Activated T-helper 2 cell treated with anti-CD3 and anti-CD28 coated beads, Interferon-gamma antibody, Interleukin-2, Interleukin-4, amounts not matched to agents 10 μg/mL and 5 μg/mL and 100 μg/mL, durations not matched to agents 14 hours and 24 hours and 36 hours (primary cell): ENCODE measurements around the gene ATXN7L1. TPM values are rescaled to one million over a fixed set of nuclear protein-coding genes. Genes with fewer than 3 reads are reported as not detected.

ENCODE experiments used
- DNase-seq: peaks from one replicate; pipeline ENCODE4 v3.0.0; 2021; ENCODE audit warnings: low spot score
- H3K27ac Mint-ChIP-seq: one replicate; pipeline ENCODE4 v1.8.0; 2021; ENCODE audit warnings: mixed read lengths
- H3K27me3 Mint-ChIP-seq: one replicate; pipeline ENCODE4 v1.8.0; 2021; ENCODE audit warnings: low read depth, mixed read lengths
- H3K36me3 Mint-ChIP-seq: one replicate; pipeline ENCODE4 v1.8.0; 2021; ENCODE audit warnings: low read depth, mixed read lengths
- H3K4me1 Mint-ChIP-seq: one replicate; pipeline ENCODE4 v1.8.0; 2021; ENCODE audit warnings: low read depth, mixed read lengths
- H3K4me3 Mint-ChIP-seq: one replicate; pipeline ENCODE4 v1.8.0; 2021; ENCODE audit warnings: low read depth, mild to moderate bottlenecking, moderate library complexity, mixed read lengths
- H3K9me3 Mint-ChIP-seq: one replicate; pipeline ENCODE4 v1.8.0; 2021; ENCODE audit warnings: mixed read lengths
- intact Hi-C: fragments of 100-400 bp; cut with micrococcal nuclease; formaldehyde crosslinking; loops from one replicate; pipeline ENCODE4 v1.15.1; 2023
- total RNA-seq: library from RNA; stranded (reverse); gene quantifications from 2 replicates; pipeline ENCODE4 v1.2.3, GENCODE V29; 2022

Gene ATXN7L1
- total RNA-seq, 1 donor from 2014 or later = 12.4 TPM

- no peak overlapping the region for H3K27ac Mint-ChIP-seq
Observed at GRCh38 chr7:105587909-105588635, 288.3 kb downstream of the ATXN7L1 start.

DNA sequence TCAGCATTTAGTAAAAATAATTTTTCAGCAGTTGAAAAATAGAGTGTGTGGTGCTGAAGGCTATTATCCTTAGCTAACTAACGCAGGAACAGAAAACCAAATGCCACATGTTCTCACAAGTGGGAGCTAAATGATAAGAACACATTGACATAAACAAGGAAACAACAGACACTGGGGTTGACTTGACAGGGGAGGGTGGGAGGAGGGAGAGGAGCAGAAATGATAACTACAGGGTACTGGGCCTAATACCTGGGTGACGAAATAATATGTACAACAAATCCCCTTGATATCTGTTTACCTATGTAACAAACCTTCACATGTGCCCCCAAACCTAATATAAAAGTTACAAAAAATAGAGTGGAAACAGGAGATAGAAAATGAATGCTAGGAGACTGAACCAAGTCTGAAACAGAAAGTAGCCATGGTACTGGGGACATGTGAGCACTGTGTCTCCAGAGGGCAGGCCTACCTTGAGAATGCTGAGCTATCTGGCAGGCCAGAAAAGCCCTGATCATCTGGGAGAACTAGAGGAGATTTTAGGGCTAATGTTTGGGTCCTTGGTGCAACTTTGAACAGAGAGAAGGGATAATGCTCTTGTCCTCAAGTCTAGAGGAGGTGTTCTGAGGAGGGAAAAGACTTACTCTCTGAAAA lies 290.4 kb downstream of the ATXN7L1 start:
- no peaks in the 10 kb centered on the region for H3K27me3 Mint-ChIP-seq
- H3K4me3 Mint-ChIP-seq = no peak overlapping the region
- intact Hi-C loops = no loop called here
- no peak overlapping the region for H3K27ac Mint-ChIP-seq
- DNase-seq = no peak
- H3K9me3 Mint-ChIP-seq = peaks cover 15% of the 10 kb centered on the region
- peaks cover 4% of the 10 kb centered on the region for H3K36me3 Mint-ChIP-seq
- peaks cover 18% of the 10 kb centered on the region for H3K4me1 Mint-ChIP-seq

More at GRCh38 chr7:105587909-105588635, 288.3 kb downstream of the ATXN7L1 start:
- Mint-ChIP-seq H3K9me3 (peaks cover 9% of the 10 kb centered on the region), H3K27me3 (peaks cover 2% of the 10 kb centered on the region), H3K36me3 (peaks cover 4% of the 10 kb centered on the region), H3K4me1 (peaks cover 14% of the 10 kb centered on the region), H3K4me3 (no peak overlapping the region)
- DNase-seq = no peak
- intact Hi-C loops = no loop called here

- H3K4me1 Mint-ChIP-seq = peaks cover 11% of the 10 kb centered on the region
- intact Hi-C loops = no loop called here
- H3K9me3 Mint-ChIP-seq = peaks cover 15% of the 10 kb centered on the region
- H3K4me3 Mint-ChIP-seq = no peak overlapping the region
- no peak for DNase-seq
- H3K27ac Mint-ChIP-seq = no peak overlapping the region
- peaks cover 4% of the 10 kb centered on the region for H3K36me3 Mint-ChIP-seq
- H3K27me3 Mint-ChIP-seq = no peaks in the 10 kb centered on the region
Observed at GRCh38 chr7:105584165-105584564, 292.2 kb downstream of the ATXN7L1 start.

- Mint-ChIP-seq H3K9me3 (peaks cover 15% of the 10 kb centered on the region), H3K27me3 (no peaks in the 10 kb centered on the region), H3K4me3 (no peak overlapping the region), H3K27ac (no peak overlapping the region), H3K4me1 (peaks cover 8% of the 10 kb centered on the region), H3K36me3 (peaks cover 4% of the 10 kb centered on the region)
- intact Hi-C loops = no loop called here
- DNase-seq = no peak
Observed at GRCh38 chr7:105583061-105583460, 293.3 kb downstream of the ATXN7L1 start.

DNA sequence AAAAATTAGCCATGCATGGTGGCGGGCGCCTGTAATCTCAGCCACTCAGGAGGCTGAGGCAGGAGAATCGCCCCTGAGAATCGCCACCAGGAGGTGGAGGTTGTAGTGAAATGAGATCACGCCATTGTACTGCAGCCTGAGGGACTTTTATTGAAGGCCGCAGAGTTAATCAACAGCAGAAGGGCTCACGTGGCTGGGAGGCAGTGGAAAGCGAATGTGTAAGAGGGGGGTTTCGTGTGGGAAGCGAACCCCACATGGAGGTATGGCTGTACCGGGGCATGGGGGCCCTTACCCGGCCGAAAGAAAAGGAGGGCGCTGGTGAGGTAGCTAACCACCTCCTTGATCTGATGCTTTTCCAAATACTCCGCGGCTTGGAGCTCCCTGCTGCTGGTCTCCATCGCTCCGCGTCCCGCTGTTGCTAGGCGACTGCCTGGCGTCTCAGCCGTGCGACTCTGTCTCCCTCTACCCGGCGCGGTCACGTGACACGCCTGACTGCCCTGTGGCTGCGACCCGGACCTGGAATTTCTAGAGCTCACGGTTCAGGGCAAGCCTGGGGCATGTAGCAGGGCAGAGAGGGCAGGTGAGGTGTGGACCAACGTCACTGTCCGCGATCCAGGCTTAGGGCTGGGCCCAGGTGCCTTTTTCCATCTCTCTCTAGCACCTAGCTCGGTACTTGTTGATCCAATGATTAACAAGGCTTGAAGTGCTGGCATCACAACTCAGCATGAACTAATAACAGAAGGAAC lies 295.2 kb downstream of the ATXN7L1 start, which contains the start of gene EFCAB10:
Gene EFCAB10 (minus strand): TSS at position 428 of the 746 bp plus-strand sequence. CDS start 30 bp downstream, at position 398.
- peak within 1 kb of the TSS; percentile 71 for H3K4me3 Mint-ChIP-seq
- intact Hi-C loops = no loop called here
- peaks cover 4% of the 10 kb centered on the region for H3K36me3 Mint-ChIP-seq
- peak; percentile 56 for DNase-seq
- no peaks in the 10 kb centered on the region for H3K27me3 Mint-ChIP-seq
- H3K4me1 Mint-ChIP-seq = peaks cover 6% of the 10 kb centered on the region
- no peak within 1 kb of the TSS for H3K27ac Mint-ChIP-seq
- H3K9me3 Mint-ChIP-seq = peaks cover 15% of the 10 kb centered on the region

- no peak overlapping the region for H3K27ac Mint-ChIP-seq
- no peaks in the 10 kb centered on the region for H3K27me3 Mint-ChIP-seq
- intact Hi-C loops = no loop called here
- H3K4me3 Mint-ChIP-seq = no peak overlapping the region
- peaks cover 4% of the 10 kb centered on the region for H3K36me3 Mint-ChIP-seq
- no peak for DNase-seq
- H3K9me3 Mint-ChIP-seq = peaks cover 15% of the 10 kb centered on the region
- peaks cover 4% of the 10 kb centered on the region for H3K4me1 Mint-ChIP-seq
Observed at GRCh38 chr7:105580022-105580740, 296.2 kb downstream of the ATXN7L1 start.

DNA sequence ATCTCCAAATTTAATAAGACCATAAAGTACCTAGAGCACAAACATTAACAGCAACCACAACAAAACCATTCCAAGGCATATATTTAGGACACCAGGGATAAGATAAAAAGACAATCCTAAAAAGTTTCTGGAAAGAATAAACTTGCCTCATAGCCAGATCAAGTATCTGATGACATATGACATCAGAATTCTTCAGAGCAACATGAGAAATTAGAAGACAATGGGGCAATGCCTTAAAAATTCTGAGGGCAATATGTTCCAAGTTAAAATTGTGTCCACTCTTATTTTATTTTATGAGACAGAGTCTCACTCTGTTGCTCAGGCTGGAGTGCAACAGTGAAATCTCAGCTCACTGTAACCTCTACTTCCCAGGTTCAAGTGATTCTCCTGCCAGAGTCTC lies 297.9 kb downstream of the ATXN7L1 start:
- no peak overlapping the region for H3K4me3 Mint-ChIP-seq
- no peak for DNase-seq
- H3K36me3 Mint-ChIP-seq = no peaks in the 10 kb centered on the region
- H3K27ac Mint-ChIP-seq = no peak overlapping the region
- intact Hi-C loops = no loop called here
- H3K4me1 Mint-ChIP-seq = peaks cover 4% of the 10 kb centered on the region
- H3K9me3 Mint-ChIP-seq = peaks cover 6% of the 10 kb centered on the region
- H3K27me3 Mint-ChIP-seq = no peaks in the 10 kb centered on the region

DNA sequence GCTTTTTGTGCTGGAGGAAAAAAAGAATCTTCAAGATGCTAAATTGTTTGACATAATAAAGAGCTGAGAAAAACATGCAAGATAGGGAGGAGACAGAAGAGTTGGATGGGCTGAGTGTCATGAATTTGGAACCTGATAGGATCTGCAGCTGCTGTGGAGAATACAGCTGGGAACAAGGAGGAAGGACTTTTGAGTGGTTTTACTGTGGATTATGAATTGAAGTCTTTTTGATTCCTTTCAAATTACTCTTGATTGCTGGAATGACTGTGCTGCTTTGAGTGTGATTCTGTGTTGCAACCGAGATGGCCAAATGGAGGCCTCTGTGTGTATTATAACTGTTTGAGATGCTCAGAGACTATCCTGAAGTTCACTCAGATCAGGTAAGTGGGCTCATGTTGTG lies 299.1 kb downstream of the ATXN7L1 start:
- DNase-seq = no peak
- intact Hi-C loops = no loop called here
- H3K9me3 Mint-ChIP-seq = no peaks in the 10 kb centered on the region
- H3K4me3 Mint-ChIP-seq = no peak overlapping the region
- H3K36me3 Mint-ChIP-seq = peaks cover under 1% of the 10 kb centered on the region
- no peaks in the 10 kb centered on the region for H3K27me3 Mint-ChIP-seq
- peaks cover 4% of the 10 kb centered on the region for H3K4me1 Mint-ChIP-seq
- H3K27ac Mint-ChIP-seq = no peak overlapping the region

GRCh38 chr7:105571891-105572290 lies 304.5 kb downstream of the ATXN7L1 start:
- Mint-ChIP-seq H3K27ac (no peak overlapping the region), H3K36me3 (peaks cover 17% of the 10 kb centered on the region), H3K4me1 (no peaks in the 10 kb centered on the region), H3K9me3 (no peaks in the 10 kb centered on the region), H3K27me3 (no peaks in the 10 kb centered on the region), H3K4me3 (no peak overlapping the region)
- no peak for DNase-seq
- intact Hi-C loops = no loop called here

GRCh38 chr7:105567821-105568220 lies 308.6 kb downstream of the ATXN7L1 start:
- Mint-ChIP-seq H3K27me3 (no peaks in the 10 kb centered on the region), H3K9me3 (no peaks in the 10 kb centered on the region), H3K4me3 (no peak overlapping the region), H3K36me3 (peaks cover 39% of the 10 kb centered on the region), H3K27ac (no peak overlapping the region), H3K4me1 (no peaks in the 10 kb centered on the region)
- no peak for DNase-seq
- intact Hi-C loops = no loop called here

- H3K27ac Mint-ChIP-seq = no peak overlapping the region
- no peaks in the 10 kb centered on the region for H3K27me3 Mint-ChIP-seq
- no peaks in the 10 kb centered on the region for H3K4me1 Mint-ChIP-seq
- no peak overlapping the region for H3K4me3 Mint-ChIP-seq
- intact Hi-C loops = no loop called here
- no peak for DNase-seq
- peaks cover 42% of the 10 kb centered on the region for H3K36me3 Mint-ChIP-seq
- H3K9me3 Mint-ChIP-seq = no peaks in the 10 kb centered on the region
Observed at GRCh38 chr7:105567024-105567423, 309.4 kb downstream of the ATXN7L1 start.

GRCh38 chr7:105565190-105565589 lies 311.2 kb downstream of the ATXN7L1 start:
- peaks cover 46% of the 10 kb centered on the region for H3K36me3 Mint-ChIP-seq

More at GRCh38 chr7:105565190-105565589, 311.2 kb downstream of the ATXN7L1 start:
- Mint-ChIP-seq H3K9me3 (no peaks in the 10 kb centered on the region), H3K4me1 (no peaks in the 10 kb centered on the region), H3K4me3 (no peak overlapping the region), H3K27me3 (no peaks in the 10 kb centered on the region), H3K27ac (no peak overlapping the region)
- intact Hi-C loops = no loop called here
- DNase-seq = no peak
